Measurements from ENCODE around the gene TSEN2. TPM values are rescaled to one million over a fixed set of nuclear protein-coding genes. Genes with fewer than 3 reads are reported as not detected.

TSEN2 gene
- total and polyA plus RNA-seq, 2 of the 13 experiments (the other 11 are each of a cell fraction or from before 2014, with no cell fraction given), result 11.0 to 17.3 TPM

DNA sequence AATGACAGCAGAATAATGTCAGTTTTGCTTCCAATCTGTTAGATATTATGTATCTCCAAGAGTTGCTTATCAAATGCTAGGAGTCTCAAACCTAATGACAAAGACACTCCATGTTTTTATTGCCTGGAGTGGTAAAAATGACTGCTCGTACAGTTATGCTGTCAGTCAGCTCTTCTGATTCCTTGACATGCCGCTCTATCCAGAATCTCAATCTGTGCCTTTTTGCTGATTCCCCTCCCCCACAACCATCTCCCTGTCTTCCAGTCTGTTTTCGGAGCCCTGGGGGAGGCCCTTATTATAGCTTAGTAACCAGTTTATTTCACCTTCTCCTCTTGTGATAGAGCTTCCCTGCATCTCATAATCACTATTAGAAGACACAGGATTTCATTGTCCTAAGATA, 75.2 kb downstream of the TSEN2 start:
- Histone ChIP-seq H3K4me3 (replicated peaks in 1 of 3; ENCODE audit: insufficient read depth in 1 of 3, low read depth in 2 of 3, low read length in 3 of 3) (peak overlapping the region in 2 of 3 experiments; percentile 5 to 88; a peak in 2 of 6 replicates), H3K27ac (ENCODE audit: extremely low read length, insufficient read depth, low read length) (no peak overlapping the region), H3K79me2 (ENCODE audit: insufficient read depth, low read length) (peaks cover 72% of the 10 kb centered on the region), H3K4me1 (ENCODE audit: insufficient read depth, low read length) (peaks cover 59% of the 10 kb centered on the region), H3K9ac (ENCODE audit: insufficient read depth, low read depth, low read length) (peak overlapping the region; percentile 94; the same call in 1 of the 2 replicates), H3K4me2 (ENCODE audit: low read depth, low read length) (peak overlapping the region; percentile 88), H3K9me3 (ENCODE audit: low read length) (no peaks in the 10 kb centered on the region), H2AFZ (ENCODE audit: low read length) (no peak overlapping the region), H4K20me1 (ENCODE audit: insufficient read depth, low read length) (peaks cover 49% of the 10 kb centered on the region), H3K27me3 (ENCODE audit: control insufficient read depth in 1 of 2, insufficient read depth in 2 of 2, low read length in 2 of 2) (no peaks in the 10 kb centered on the region; a peak in 1 of 5 replicates), H3K36me3 (replicated peaks in 1 of 2; ENCODE audit: control insufficient read depth in 1 of 2, insufficient read depth in 2 of 2, low read length in 2 of 2) (no peaks in the 10 kb centered on the region)
- TF ChIP-seq DR1 (CRISPR knock-in tag; IDR thresholded peaks at IDR 0.05) (no peak), ZNF281 (CRISPR knock-in tag; IDR thresholded peaks at IDR 0.05; ENCODE audit: borderline replicate concordance) (0 out of 2 replicates have a peak, but pooled peaks have one; percentile 13)
- no peak for FAIRE-seq
- intact Hi-C loops (cut with micrococcal nuclease; ENCODE audit: unreplicated experiment), result loop anchor here (5.0 kb wide), 1 partner anchor 103 kb away; the partner anchor contains the start of gene RAF1
- BruUV-seq (replicated peaks), result no TSS peak
- DNase-seq (ENCODE audit: low spot score), result no peak
- ChIA-PET POLR2A (no interaction called here), CTCF (ENCODE audit: low intra/inter-chr PET ratio, low total read pairs) (no interaction called here)
- WGBS (ENCODE audit: low lambda C conversion rate), result 97% methylated on average over 3 of the region's 3 CpGs
- in situ Hi-C loops (cut with HindIII; ENCODE audit: extremely low pct_ligation_motif_present, low pct_unique_long_range_greater_than_20kb), result no loop called here
- ATAC-seq, result no peak

- POLR2A ChIA-PET, result no interaction called here
- CTCF ChIA-PET (ENCODE audit: low intra/inter-chr PET ratio, low total read pairs), result no interaction called here
- TF ChIP-seq GABPA (IDR thresholded peaks at IDR 0.05; ENCODE audit: low read depth, low read length) (no peak), GABPA (CRISPR knock-in tag; IDR thresholded peaks at IDR 0.05; ENCODE audit: low read depth) (no peak), PAWR (CRISPR knock-in tag; IDR thresholded peaks at IDR 0.05; ENCODE audit: borderline replicate concordance) (no peak), FOXP1 (IDR thresholded peaks at IDR 0.05) (no peak), FOXP1 (CRISPR knock-in tag; IDR thresholded peaks at IDR 0.05) (no peak), ZSCAN31 (CRISPR knock-in tag; IDR thresholded peaks at IDR 0.05; ENCODE audit: low read depth) (no peak), ZNF720 (CRISPR knock-in tag; IDR thresholded peaks at IDR 0.05) (no peak), ZBTB3 (CRISPR knock-in tag; IDR thresholded peaks at IDR 0.05; ENCODE audit: borderline replicate concordance, low read depth) (no peak), CREM (IDR thresholded peaks at IDR 0.05) (no peak), CREM (CRISPR knock-in tag; IDR thresholded peaks at IDR 0.05) (no peak), ZBTB38 (CRISPR knock-in tag; IDR thresholded peaks at IDR 0.05) (no peak), PITX1 (CRISPR knock-in tag; IDR thresholded peaks at IDR 0.05) (no peak)
- TF ChIP-seq, protein P1, sequence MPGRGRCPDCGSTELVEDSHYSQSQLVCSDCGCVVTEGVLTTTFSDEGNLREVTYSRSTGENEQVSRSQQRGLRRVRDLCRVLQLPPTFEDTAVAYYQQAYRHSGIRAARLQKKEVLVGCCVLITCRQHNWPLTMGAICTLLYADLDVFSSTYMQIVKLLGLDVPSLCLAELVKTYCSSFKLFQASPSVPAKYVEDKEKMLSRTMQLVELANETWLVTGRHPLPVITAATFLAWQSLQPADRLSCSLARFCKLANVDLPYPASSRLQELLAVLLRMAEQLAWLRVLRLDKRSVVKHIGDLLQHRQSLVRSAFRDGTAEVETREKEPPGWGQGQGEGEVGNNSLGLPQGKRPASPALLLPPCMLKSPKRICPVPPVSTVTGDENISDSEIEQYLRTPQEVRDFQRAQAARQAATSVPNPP (CRISPR knock-in tag; IDR thresholded peaks at IDR 0.05), result no peak
Observed at GRCh38 chr3:12560505-12561190, 76.4 kb downstream of the TSEN2 start.

More at GRCh38 chr3:12560505-12561190, 76.4 kb downstream of the TSEN2 start:
- WGBS (ENCODE audit: low lambda C conversion rate), result 97% methylated on average over 5 of the region's 5 CpGs
- intact Hi-C loops (cut with micrococcal nuclease; ENCODE audit: unreplicated experiment) (no loop called here), in situ Hi-C loops (cut with HindIII; ENCODE audit: extremely low pct_ligation_motif_present, low pct_unique_long_range_greater_than_20kb) (no loop called here)
- Histone ChIP-seq H3K36me3 (replicated peaks in 1 of 2; ENCODE audit: control insufficient read depth in 1 of 2, insufficient read depth in 2 of 2, low read length in 2 of 2) (no peaks in the 10 kb centered on the region), H3K27ac (ENCODE audit: extremely low read length, insufficient read depth, low read length) (no peak overlapping the region), H3K9ac (ENCODE audit: insufficient read depth, low read depth, low read length) (no peak overlapping the region), H3K4me1 (ENCODE audit: insufficient read depth, low read length) (peaks cover 56% of the 10 kb centered on the region), H3K4me2 (ENCODE audit: low read depth, low read length) (no peak overlapping the region), H2AFZ (ENCODE audit: low read length) (no peak overlapping the region), H3K9me3 (ENCODE audit: low read length) (no peaks in the 10 kb centered on the region), H3K27me3 (ENCODE audit: control insufficient read depth in 1 of 2, insufficient read depth in 2 of 2, low read length in 2 of 2) (no peaks in the 10 kb centered on the region; a peak in 1 of 5 replicates), H3K4me3 (replicated peaks in 1 of 3; ENCODE audit: insufficient read depth in 1 of 3, low read depth in 2 of 3, low read length in 3 of 3) (no peak overlapping the region), H4K20me1 (ENCODE audit: insufficient read depth, low read length) (peaks cover 58% of the 10 kb centered on the region), H3K79me2 (ENCODE audit: insufficient read depth, low read length) (peaks cover 84% of the 10 kb centered on the region)
- no peak for DNase-seq (ENCODE audit: low spot score)
- no TSS peak for BruUV-seq (replicated peaks)
- no peak for FAIRE-seq
- ATAC-seq, result no peak
